Esophagus squamous epithelium (tissue), 4 donors: ENCODE results near the gene CD276.

ENCODE experiments used
- POLR2A ChIP-seq, 4 donors: fragments of 450-650 bp; IDR thresholded peaks; one replicate each; pipeline ENCODE4 v1.6.1; 2017; ENCODE audit warnings: antibody characterized with exemption in 4 of 4, mild to moderate bottlenecking in 4 of 4, moderate library complexity in 3 of 4
- TF ChIP-seq, protein P1 (sequence below), 6 experiments: fragments of 450-650 bp in 4 of 6; fragments of 200-600 bp in 2 of 6; sonication (generic) in 2 of 6; IDR thresholded peaks; one replicate each; pipeline ENCODE4 v1.5.1; 2016 to 2019; ENCODE audit warnings: antibody characterized with exemption in 6 of 6, mild to moderate bottlenecking in 4 of 6, moderate library complexity in 4 of 6

- TF ChIP-seq, protein P1, sequence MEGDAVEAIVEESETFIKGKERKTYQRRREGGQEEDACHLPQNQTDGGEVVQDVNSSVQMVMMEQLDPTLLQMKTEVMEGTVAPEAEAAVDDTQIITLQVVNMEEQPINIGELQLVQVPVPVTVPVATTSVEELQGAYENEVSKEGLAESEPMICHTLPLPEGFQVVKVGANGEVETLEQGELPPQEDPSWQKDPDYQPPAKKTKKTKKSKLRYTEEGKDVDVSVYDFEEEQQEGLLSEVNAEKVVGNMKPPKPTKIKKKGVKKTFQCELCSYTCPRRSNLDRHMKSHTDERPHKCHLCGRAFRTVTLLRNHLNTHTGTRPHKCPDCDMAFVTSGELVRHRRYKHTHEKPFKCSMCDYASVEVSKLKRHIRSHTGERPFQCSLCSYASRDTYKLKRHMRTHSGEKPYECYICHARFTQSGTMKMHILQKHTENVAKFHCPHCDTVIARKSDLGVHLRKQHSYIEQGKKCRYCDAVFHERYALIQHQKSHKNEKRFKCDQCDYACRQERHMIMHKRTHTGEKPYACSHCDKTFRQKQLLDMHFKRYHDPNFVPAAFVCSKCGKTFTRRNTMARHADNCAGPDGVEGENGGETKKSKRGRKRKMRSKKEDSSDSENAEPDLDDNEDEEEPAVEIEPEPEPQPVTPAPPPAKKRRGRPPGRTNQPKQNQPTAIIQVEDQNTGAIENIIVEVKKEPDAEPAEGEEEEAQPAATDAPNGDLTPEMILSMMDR (IDR thresholded peaks at IDR 0.05): no peak
- TF ChIP-seq POLR2A (IDR thresholded peaks at IDR 0.05): no peak
Measured at GRCh38 chr15:73746261-73746660, 62.1 kb downstream of the CD276 start.
